Stomach (tissue), 4 donors: ENCODE results near the gene MPZL2.

Source experiments
- POLR2A ChIP-seq, 4 donors: fragments of 450-650 bp; IDR thresholded peaks; one replicate each; pipeline ENCODE4 v1.6.1; 2016; ENCODE audit warnings: antibody characterized with exemption in 4 of 4, control low read depth in 2 of 4, mild to moderate bottlenecking in 1 of 4, moderate library complexity in 1 of 4
- TF ChIP-seq, protein P1 (sequence below), 7 experiments: fragments of 450-650 bp in 4 of 7; fragments of 200-600 bp in 3 of 7; sonication (generic) in 3 of 7; IDR thresholded peaks; one replicate each; pipeline ENCODE4 v1.5.1; 2016 to 2019; ENCODE audit warnings: antibody characterized with exemption in 7 of 7, control low read depth in 2 of 7, mild to moderate bottlenecking in 1 of 7

DNA sequence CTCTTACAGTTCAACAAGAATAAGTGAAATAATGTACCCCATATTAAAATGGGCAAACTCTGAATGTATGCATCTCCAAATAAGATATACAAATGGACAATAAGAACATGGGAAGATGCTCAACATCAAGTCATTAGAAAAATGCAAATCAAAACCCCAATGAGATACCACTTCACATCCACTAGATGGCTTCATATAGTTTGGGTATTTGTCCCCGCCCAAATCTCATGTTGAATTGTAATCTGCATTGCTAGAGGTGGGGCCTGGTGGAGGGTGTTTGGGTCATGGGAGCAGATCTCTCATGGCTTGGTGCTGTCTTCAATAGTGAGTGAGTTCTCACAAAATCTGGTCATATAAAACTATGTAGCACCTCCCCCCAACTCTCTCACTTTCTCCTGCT, 5.7 kb downstream of the MPZL2 start:
- TF ChIP-seq, protein P1, sequence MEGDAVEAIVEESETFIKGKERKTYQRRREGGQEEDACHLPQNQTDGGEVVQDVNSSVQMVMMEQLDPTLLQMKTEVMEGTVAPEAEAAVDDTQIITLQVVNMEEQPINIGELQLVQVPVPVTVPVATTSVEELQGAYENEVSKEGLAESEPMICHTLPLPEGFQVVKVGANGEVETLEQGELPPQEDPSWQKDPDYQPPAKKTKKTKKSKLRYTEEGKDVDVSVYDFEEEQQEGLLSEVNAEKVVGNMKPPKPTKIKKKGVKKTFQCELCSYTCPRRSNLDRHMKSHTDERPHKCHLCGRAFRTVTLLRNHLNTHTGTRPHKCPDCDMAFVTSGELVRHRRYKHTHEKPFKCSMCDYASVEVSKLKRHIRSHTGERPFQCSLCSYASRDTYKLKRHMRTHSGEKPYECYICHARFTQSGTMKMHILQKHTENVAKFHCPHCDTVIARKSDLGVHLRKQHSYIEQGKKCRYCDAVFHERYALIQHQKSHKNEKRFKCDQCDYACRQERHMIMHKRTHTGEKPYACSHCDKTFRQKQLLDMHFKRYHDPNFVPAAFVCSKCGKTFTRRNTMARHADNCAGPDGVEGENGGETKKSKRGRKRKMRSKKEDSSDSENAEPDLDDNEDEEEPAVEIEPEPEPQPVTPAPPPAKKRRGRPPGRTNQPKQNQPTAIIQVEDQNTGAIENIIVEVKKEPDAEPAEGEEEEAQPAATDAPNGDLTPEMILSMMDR (IDR thresholded peaks at IDR 0.05) = peak in 2 of 7 experiments; percentile 8 to 14
- TF ChIP-seq POLR2A (IDR thresholded peaks at IDR 0.05) = no peak
